ENCODE data around the gene RBBP5. TPM values are rescaled to one million over a fixed set of nuclear protein-coding genes. Genes with fewer than 3 reads are reported as not detected.

Gene RBBP5
- total and polyA plus RNA-seq, 2 donors, result 7.8 to 15.2 TPM

DNA sequence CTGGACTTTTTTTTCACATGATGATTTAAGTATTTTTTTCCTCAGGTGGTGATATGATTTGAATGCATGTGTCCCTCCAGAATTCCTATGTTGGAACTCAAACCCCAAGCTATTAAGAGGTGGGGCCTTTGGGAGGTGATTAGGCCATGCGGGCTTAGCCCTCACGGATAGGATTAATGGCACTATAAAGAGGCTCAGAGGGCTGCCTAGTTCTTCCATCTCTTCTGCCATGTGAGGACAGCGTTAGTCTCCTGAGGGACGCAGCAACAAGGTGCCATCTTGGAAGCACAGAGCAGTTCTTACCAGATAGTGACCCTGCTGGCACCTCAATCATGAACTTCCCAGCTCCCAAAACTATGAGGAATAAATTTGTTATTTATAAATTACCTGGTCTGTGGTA is 18.3 kb upstream of the RBBP5 start:
- no peak for DNase-seq (ENCODE audit: low read depth in 6 of 9, low spot score in 9 of 9)
- Histone ChIP-seq H3K4me3 (ENCODE audit: low read length in 2 of 2) (no peak overlapping the region), H3K27me3 (ENCODE audit: control insufficient read depth in 2 of 2, insufficient read depth in 1 of 2, low read length in 1 of 2) (no peaks in the 10 kb centered on the region), H3K36me3 (ENCODE audit: control insufficient read depth in 2 of 2, insufficient read depth in 2 of 2, low read length in 1 of 2) (no peaks in the 10 kb centered on the region), H3K4me1 (ENCODE audit: control insufficient read depth in 2 of 2, insufficient read depth in 2 of 2, low read length in 2 of 2) (no peaks in the 10 kb centered on the region), H3K9me3 (ENCODE audit: control insufficient read depth in 2 of 2, insufficient read depth in 1 of 2, low read length in 1 of 2) (no peaks in the 10 kb centered on the region), H3K27ac (ENCODE audit: low read depth in 1 of 2, low read length in 1 of 2) (no peak overlapping the region)
- WGBS, result 98% methylated on average over 4 of the region's 4 CpGs

DNA sequence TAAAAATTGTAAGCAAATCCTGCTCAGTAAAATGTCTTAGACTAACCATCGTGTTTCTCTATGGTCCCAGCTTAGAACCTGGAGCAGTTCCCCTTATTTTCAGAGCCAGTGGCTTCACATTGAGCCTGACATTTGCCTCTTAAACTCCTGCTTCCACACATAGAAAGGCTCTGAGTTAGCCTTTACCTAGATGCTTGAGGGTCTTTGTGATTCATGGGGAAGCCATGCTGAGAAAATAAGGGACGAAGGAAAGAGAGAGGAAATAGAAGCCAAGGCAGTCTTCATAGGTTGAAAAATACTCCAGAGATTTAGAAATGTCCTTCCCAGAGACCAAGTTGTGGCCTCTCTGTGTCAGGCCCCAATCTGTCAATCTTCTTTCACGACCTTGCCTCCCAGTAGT is 16.1 kb upstream of the RBBP5 start:
- Histone ChIP-seq H3K4me1 (ENCODE audit: control insufficient read depth in 2 of 2, insufficient read depth in 2 of 2, low read length in 2 of 2) (no peaks in the 10 kb centered on the region), H3K36me3 (ENCODE audit: control insufficient read depth in 2 of 2, insufficient read depth in 2 of 2, low read length in 1 of 2) (no peaks in the 10 kb centered on the region), H3K9me3 (ENCODE audit: control insufficient read depth in 2 of 2, insufficient read depth in 1 of 2, low read length in 1 of 2) (no peaks in the 10 kb centered on the region), H3K27me3 (ENCODE audit: control insufficient read depth in 2 of 2, insufficient read depth in 1 of 2, low read length in 1 of 2) (no peaks in the 10 kb centered on the region), H3K27ac (ENCODE audit: low read depth in 1 of 2, low read length in 1 of 2) (no peak overlapping the region), H3K4me3 (ENCODE audit: low read length in 2 of 2) (no peak overlapping the region)
- 89% methylated on average over 3 of the region's 3 CpGs for WGBS
- no peak for DNase-seq (ENCODE audit: low read depth in 6 of 9, low spot score in 9 of 9)

DNA sequence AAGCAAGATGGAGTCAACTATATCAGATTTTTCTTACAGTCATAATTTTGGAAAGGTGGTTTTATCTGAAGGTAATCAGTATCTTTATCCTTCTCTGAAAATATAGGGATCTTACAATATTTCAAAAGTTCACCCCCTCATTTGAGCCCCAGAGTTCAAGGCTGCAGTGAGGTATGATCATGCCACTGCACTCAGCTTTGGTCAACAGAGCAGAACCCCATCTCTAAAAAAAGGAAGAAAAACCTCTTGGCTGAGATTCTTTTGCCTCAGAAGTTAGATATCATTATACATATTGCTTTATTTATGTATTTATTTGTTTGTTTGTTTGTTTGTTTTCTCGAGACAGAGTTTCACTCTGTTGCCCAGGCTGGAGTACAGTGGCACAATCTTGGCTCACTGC is 11.5 kb upstream of the RBBP5 start:
- WGBS, result 93% methylated on average over 1 of the region's 1 CpG
- Histone ChIP-seq H3K9me3 (ENCODE audit: control insufficient read depth in 2 of 2, insufficient read depth in 1 of 2, low read length in 1 of 2) (no peaks in the 10 kb centered on the region), H3K4me1 (ENCODE audit: control insufficient read depth in 2 of 2, insufficient read depth in 2 of 2, low read length in 2 of 2) (no peaks in the 10 kb centered on the region), H3K36me3 (ENCODE audit: control insufficient read depth in 2 of 2, insufficient read depth in 2 of 2, low read length in 1 of 2) (no peaks in the 10 kb centered on the region), H3K27ac (ENCODE audit: low read depth in 1 of 2, low read length in 1 of 2) (no peak overlapping the region), H3K4me3 (ENCODE audit: low read length in 2 of 2) (no peak overlapping the region), H3K27me3 (ENCODE audit: control insufficient read depth in 2 of 2, insufficient read depth in 1 of 2, low read length in 1 of 2) (no peaks in the 10 kb centered on the region)
- DNase-seq (ENCODE audit: low read depth in 6 of 9, low spot score in 9 of 9), result no peak

DNA sequence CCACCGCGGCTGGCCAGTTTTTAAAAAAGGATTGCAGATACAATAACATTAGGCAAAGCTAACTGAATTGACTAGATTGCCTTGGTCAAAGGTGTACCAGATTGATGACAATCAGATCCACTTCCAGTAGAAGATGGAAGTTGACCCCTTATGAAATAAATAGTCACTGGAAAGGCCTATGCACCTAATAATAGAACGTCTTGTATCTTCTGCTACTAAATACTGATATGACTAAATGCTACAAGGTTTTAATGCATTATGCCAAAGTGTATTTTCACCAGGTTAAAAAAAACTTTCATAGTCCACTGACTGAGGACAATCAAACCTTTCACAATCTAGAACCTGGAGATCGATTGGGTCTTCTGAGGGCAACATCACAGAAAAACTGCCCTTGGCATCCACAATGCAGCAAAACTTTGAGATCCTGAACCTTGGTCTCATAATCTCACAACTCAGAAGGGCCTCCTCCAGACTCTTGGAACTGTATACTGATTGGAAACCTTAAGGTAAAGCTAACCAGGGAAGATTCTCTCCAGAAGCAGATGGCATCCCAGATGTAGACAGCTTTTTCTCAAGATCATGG is 7.8 kb upstream of the RBBP5 start:
- 95% methylated on average over 4 of the region's 4 CpGs for WGBS
- no peaks in the 10 kb centered on the region for H3K9me3 ChIP-seq (ENCODE audit: control insufficient read depth in 2 of 2, insufficient read depth in 1 of 2, low read length in 1 of 2)
- H3K36me3 ChIP-seq (ENCODE audit: control insufficient read depth in 2 of 2, insufficient read depth in 2 of 2, low read length in 1 of 2), result no peaks in the 10 kb centered on the region
- no peak overlapping the region for H3K4me3 ChIP-seq (ENCODE audit: low read length in 2 of 2)
- no peak for DNase-seq (ENCODE audit: low read depth in 6 of 9, low spot score in 9 of 9)
- no peaks in the 10 kb centered on the region for H3K4me1 ChIP-seq (ENCODE audit: control insufficient read depth in 2 of 2, insufficient read depth in 2 of 2, low read length in 2 of 2)
- no peak overlapping the region for H3K27ac ChIP-seq (ENCODE audit: low read depth in 1 of 2, low read length in 1 of 2)
- no peaks in the 10 kb centered on the region for H3K27me3 ChIP-seq (ENCODE audit: control insufficient read depth in 2 of 2, insufficient read depth in 1 of 2, low read length in 1 of 2)

DNA sequence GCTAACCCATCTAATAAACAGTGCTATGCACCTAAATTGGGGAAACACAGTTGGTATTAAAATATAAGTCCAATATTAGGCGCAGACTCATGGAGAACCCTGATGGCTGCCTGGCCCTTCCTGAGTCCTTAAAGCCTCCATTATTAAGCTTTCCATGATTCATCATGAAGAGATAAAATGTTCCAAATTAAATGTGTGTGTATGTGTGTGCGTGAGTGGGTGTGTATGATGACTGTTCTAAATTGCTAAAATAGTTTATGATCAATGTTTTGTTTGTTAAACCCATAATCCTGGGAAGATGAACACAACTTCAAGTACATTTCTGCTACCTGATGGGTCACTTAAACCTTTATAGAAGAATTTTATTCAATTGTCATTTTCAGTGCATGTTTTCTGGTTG is 6.3 kb upstream of the RBBP5 start:
- Histone ChIP-seq H3K36me3 (ENCODE audit: control insufficient read depth in 2 of 2, insufficient read depth in 2 of 2, low read length in 1 of 2) (no peaks in the 10 kb centered on the region), H3K27ac (ENCODE audit: low read depth in 1 of 2, low read length in 1 of 2) (no peak overlapping the region), H3K4me3 (ENCODE audit: low read length in 2 of 2) (no peak overlapping the region), H3K9me3 (ENCODE audit: control insufficient read depth in 2 of 2, insufficient read depth in 1 of 2, low read length in 1 of 2) (no peaks in the 10 kb centered on the region), H3K4me1 (ENCODE audit: control insufficient read depth in 2 of 2, insufficient read depth in 2 of 2, low read length in 2 of 2) (no peaks in the 10 kb centered on the region), H3K27me3 (ENCODE audit: control insufficient read depth in 2 of 2, insufficient read depth in 1 of 2, low read length in 1 of 2) (no peaks in the 10 kb centered on the region)
- no peak for DNase-seq (ENCODE audit: low read depth in 6 of 9, low spot score in 9 of 9)
- 97% methylated on average over 2 of the region's 2 CpGs for WGBS

DNA sequence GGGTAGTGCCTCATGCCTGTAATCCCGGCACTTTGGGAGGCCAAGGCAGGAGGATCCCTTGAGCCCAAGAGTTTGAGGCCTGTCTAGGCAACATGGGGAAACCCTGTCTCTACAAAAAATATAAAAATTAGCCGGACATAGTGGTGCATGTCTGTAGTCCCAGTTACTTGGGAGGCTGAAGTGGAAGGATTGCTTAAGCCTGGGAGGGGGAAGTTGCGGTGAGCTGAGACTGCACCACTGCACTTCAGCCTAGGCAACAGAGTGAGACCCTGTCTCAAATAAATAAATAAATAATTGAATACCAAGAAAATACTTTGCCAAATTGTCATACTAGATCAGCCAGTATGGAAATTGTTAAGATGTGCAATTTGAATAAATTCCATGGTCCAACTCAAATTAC is 5.9 kb upstream of the RBBP5 start:
- WGBS, result 96% methylated on average over 3 of the region's 3 CpGs
- no peak overlapping the region for H3K27ac ChIP-seq (ENCODE audit: low read depth in 1 of 2, low read length in 1 of 2)
- no peaks in the 10 kb centered on the region for H3K36me3 ChIP-seq (ENCODE audit: control insufficient read depth in 2 of 2, insufficient read depth in 2 of 2, low read length in 1 of 2)
- no peaks in the 10 kb centered on the region for H3K27me3 ChIP-seq (ENCODE audit: control insufficient read depth in 2 of 2, insufficient read depth in 1 of 2, low read length in 1 of 2)
- H3K4me3 ChIP-seq (ENCODE audit: low read length in 2 of 2), result no peak overlapping the region
- H3K4me1 ChIP-seq (ENCODE audit: control insufficient read depth in 2 of 2, insufficient read depth in 2 of 2, low read length in 2 of 2), result peaks cover 3 to 4% of the 10 kb centered on the region in 2 donors
- no peaks in the 10 kb centered on the region for H3K9me3 ChIP-seq (ENCODE audit: control insufficient read depth in 2 of 2, insufficient read depth in 1 of 2, low read length in 1 of 2)
- no peak for DNase-seq (ENCODE audit: low read depth in 6 of 9, low spot score in 9 of 9)

DNA sequence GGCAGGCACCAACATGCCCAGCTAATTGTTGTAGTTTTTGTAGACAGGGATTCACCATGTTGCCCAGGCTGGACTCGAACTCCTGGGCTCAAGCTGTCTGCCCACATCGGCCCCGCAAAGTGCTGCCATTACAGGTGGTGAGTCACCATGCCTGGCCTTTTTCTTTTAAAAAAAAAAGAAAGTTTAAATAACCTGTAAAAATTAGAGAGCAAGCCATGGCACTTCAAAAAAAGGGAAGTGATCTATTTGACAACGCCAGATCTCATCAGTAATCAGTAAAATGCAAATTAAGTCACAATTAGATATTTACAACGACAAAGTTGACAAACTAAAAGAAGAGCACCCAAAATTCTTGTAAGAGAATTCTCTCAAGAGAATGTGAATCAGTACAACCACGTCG is 2.9 kb upstream of the RBBP5 start:
- Histone ChIP-seq H3K4me1 (ENCODE audit: control insufficient read depth in 2 of 2, insufficient read depth in 2 of 2, low read length in 2 of 2) (peaks cover 18 to 20% of the 10 kb centered on the region in 2 donors), H3K27me3 (ENCODE audit: control insufficient read depth in 2 of 2, insufficient read depth in 1 of 2, low read length in 1 of 2) (no peaks in the 10 kb centered on the region), H3K9me3 (ENCODE audit: control insufficient read depth in 2 of 2, insufficient read depth in 1 of 2, low read length in 1 of 2) (no peaks in the 10 kb centered on the region), H3K4me3 (ENCODE audit: low read length in 2 of 2) (no peak overlapping the region), H3K27ac (ENCODE audit: low read depth in 1 of 2, low read length in 1 of 2) (no peak overlapping the region), H3K36me3 (ENCODE audit: control insufficient read depth in 2 of 2, insufficient read depth in 2 of 2, low read length in 1 of 2) (no peaks in the 10 kb centered on the region)
- 96% methylated on average over 7 of the region's 7 CpGs for WGBS
- no peak for DNase-seq (ENCODE audit: low read depth in 6 of 9, low spot score in 9 of 9)

DNA sequence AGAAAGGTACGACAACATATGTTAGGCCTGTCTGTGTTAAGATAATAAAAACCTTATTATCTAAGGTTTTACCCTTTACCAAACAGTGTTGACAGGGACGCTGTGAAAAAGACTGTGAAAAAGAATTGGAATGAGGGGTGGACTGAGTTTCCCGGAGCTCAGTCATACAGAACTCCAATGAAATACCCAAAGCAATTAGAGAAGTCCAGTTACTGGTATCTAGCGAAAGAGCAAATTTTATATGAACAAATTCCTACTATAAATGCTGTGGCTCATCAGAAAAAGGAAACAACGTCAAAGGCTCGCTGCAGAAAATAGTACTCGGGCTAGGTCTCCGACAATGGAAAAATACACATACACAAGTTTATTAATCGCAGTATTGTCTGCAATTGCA is 708 bp upstream of the RBBP5 start:
- Histone ChIP-seq H3K4me1 (ENCODE audit: control insufficient read depth in 2 of 2, insufficient read depth in 2 of 2, low read length in 2 of 2) (peaks cover 18 to 20% of the 10 kb centered on the region in 2 donors), H3K27me3 (ENCODE audit: control insufficient read depth in 2 of 2, insufficient read depth in 1 of 2, low read length in 1 of 2) (no peaks in the 10 kb centered on the region), H3K9me3 (ENCODE audit: control insufficient read depth in 2 of 2, insufficient read depth in 1 of 2, low read length in 1 of 2) (no peaks in the 10 kb centered on the region), H3K4me3 (ENCODE audit: low read length in 2 of 2) (peak overlapping the region; percentile 94 to 98), H3K27ac (ENCODE audit: low read depth in 1 of 2, low read length in 1 of 2) (peak overlapping the region; percentile 59 to 91), H3K36me3 (ENCODE audit: control insufficient read depth in 2 of 2, insufficient read depth in 2 of 2, low read length in 1 of 2) (peaks cover 0 to 5% of the 10 kb centered on the region in 2 donors)
- DNase-seq (ENCODE audit: low read depth in 6 of 9, low spot score in 9 of 9), result peak in 1 of 9 donors; percentile 2
- 11% methylated on average over 9 of the region's 9 CpGs for WGBS

DNA sequence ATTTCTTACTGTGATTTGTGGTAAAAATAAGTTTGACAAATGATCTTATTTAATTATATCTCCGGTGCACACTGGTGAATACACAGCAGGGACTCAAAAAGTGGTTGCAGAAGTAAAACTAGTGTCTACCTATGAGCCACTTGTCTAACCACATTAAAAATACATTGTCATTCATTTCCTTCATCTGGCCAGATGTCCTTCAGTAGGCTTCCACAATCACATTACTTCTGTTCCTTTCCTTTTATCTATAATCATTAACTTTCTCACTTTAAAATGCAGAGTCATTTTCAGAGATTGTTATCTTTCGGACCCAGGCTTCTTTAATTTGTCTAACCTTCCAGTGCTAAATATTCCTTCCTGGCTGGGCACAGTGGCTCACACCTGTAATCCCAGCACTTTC is 3.0 kb downstream of the RBBP5 start:
- peaks cover 8 to 15% of the 10 kb centered on the region in 2 donors for H3K36me3 ChIP-seq (ENCODE audit: control insufficient read depth in 2 of 2, insufficient read depth in 2 of 2, low read length in 1 of 2)

DNA sequence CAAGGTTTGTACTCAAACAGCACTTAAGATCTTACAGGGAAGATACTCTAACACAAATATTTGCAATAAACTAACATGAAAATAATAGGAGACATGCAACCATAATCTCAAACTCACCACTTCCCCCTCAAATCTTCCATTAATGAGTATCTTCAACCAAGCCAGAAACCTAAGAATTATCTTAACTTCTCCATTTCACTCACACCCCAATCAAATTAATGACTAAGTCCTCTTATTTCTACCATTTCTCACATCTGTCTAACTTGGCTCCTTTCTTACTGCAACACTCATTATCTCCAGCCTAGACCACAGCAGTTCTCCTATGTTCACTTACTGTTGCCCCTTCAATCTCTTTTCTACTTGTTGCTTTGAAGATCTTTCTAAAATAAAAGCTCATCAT is 10.4 kb downstream of the RBBP5 start:
- Histone ChIP-seq H3K4me1 (ENCODE audit: control insufficient read depth in 2 of 2, insufficient read depth in 2 of 2, low read length in 2 of 2) (no peaks in the 10 kb centered on the region), H3K36me3 (ENCODE audit: control insufficient read depth in 2 of 2, insufficient read depth in 2 of 2, low read length in 1 of 2) (peaks cover 27 to 35% of the 10 kb centered on the region in 2 donors), H3K27me3 (ENCODE audit: control insufficient read depth in 2 of 2, insufficient read depth in 1 of 2, low read length in 1 of 2) (no peaks in the 10 kb centered on the region), H3K9me3 (ENCODE audit: control insufficient read depth in 2 of 2, insufficient read depth in 1 of 2, low read length in 1 of 2) (no peaks in the 10 kb centered on the region), H3K4me3 (ENCODE audit: low read length in 2 of 2) (no peak overlapping the region), H3K27ac (ENCODE audit: low read depth in 1 of 2, low read length in 1 of 2) (no peak overlapping the region)
- DNase-seq (ENCODE audit: low read depth in 6 of 9, low spot score in 9 of 9), result no peak

More for the DNA sequence above, 3.0 kb downstream of the RBBP5 start:
- WGBS, result 44% methylated on average over 2 of the region's 2 CpGs
- DNase-seq (ENCODE audit: low read depth in 6 of 9, low spot score in 9 of 9), result no peak
- Histone ChIP-seq H3K9me3 (ENCODE audit: control insufficient read depth in 2 of 2, insufficient read depth in 1 of 2, low read length in 1 of 2) (no peaks in the 10 kb centered on the region), H3K4me3 (ENCODE audit: low read length in 2 of 2) (no peak overlapping the region), H3K27ac (ENCODE audit: low read depth in 1 of 2, low read length in 1 of 2) (no peak overlapping the region), H3K4me1 (ENCODE audit: control insufficient read depth in 2 of 2, insufficient read depth in 2 of 2, low read length in 2 of 2) (peaks cover 18 to 20% of the 10 kb centered on the region in 2 donors), H3K27me3 (ENCODE audit: control insufficient read depth in 2 of 2, insufficient read depth in 1 of 2, low read length in 1 of 2) (no peaks in the 10 kb centered on the region)

Measured in thymus (tissue), 11 donors.